GM23248 (cell line): Measurements from ENCODE around the gene STXBP5L.

Experiments
- EZH2 ChIP-seq: fragments of 200-600 bp; sonication (generic); IDR thresholded peaks from 2 replicates; pipeline ENCODE4 v1.6.1; 2018; ENCODE audit warnings: antibody characterized with exemption, mild to moderate bottlenecking; ENCODE audit not compliant: insufficient read depth, poor library complexity, severe bottlenecking
- EZH2phosphoT487 ChIP-seq: fragments of 200-600 bp; sonication (generic); IDR thresholded peaks from 2 replicates; pipeline ENCODE4 v1.6.1; 2018; ENCODE audit warnings: antibody characterized with exemption, moderate library complexity, mild to moderate bottlenecking, low read depth; ENCODE audit not compliant: insufficient read depth

- TF ChIP-seq EZH2, result no peak
- TF ChIP-seq EZH2phosphoT487, result no peak
Observed at GRCh38 chr3:121167374-121168139, 259.6 kb downstream of the STXBP5L start.
